AG04449 (cell line): Measurements from ENCODE around the gene MCM7.
"Not testable (repeated sequence)": the region's sequence is repeated elsewhere in the genome, so short reads cannot be mapped to it uniquely, and the experiment has no call there.

Source experiments
- CTCF ChIA-PET: fragments of 350-600 bp; formaldehyde crosslinking; extraction: SDS; loops from one replicate; lab custom pipeline; 2021; ENCODE audit warnings: antibody characterized with exemption; lab: Yijun Ruan, JAX
- POLR2A ChIA-PET: fragments of 400-600, 350-600 bp; formaldehyde crosslinking; extraction: SDS; loops from one replicate; lab custom pipeline; 2020; ENCODE audit warnings: antibody characterized with exemption, inconsistent platforms; lab: Yijun Ruan, JAX
- DNase-seq: peaks from one replicate; pipeline ENCODE4 v3.0.0-alpha.2; 2010; ENCODE audit warnings: low read depth, low spot score
- H3K4me3 ChIP-seq: 2 replicates; pipeline ENCODE4 v1.5.1; 2011; ENCODE audit warnings: low read depth, mild to moderate bottlenecking, control low read depth, low read length
- TF ChIP-seq, protein P1 (sequence below): IDR thresholded peaks from one replicate; pipeline ENCODE4 v1.5.1; 2011; ENCODE audit warnings: mild to moderate bottlenecking, moderate library complexity, low read length, control low read depth, inconsistent platforms; ENCODE audit not compliant: insufficient read depth; ENCODE audit errors: missing control alignments

The MCM7 gene

DNA sequence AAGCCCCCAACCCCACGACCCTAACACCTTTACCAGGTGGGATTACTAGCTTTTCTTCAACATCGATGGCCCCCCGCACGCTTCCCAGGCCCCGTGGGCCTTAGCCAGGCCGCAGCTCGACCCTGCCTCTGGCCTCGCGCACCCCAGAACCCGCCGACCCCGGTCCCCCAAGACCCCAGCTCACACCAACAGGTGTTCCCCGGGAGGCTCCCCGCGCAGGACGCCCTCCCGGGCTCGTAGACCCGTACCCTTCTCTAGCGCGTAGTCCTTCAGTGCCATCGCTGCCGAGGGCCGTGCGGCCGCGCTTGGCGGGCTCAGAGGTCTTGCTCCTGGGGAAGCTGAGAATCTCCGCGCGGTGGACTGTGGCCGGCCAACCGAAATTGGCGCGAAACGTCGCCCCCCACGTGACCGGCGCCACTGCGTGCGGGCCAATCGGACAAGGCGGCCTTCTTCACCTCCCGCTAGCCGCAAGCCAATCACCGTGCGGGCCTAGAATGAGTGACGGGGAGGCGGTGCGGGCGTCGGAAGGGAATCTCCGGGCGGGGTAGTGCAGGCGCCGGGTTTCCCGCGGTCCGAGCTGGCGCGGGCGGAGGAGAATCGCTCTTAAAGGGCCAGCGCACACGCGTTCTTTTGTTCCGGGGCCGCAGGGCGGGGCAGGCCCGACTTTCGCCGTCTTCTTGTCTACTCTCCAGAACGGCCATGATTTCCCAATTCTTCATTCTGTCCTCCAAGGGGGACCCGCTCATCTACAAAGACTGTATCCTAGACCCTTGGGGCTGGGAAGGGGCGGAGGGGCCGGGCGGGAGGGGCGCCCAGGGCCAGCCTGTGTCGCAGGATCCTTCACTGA, at the start of gene MCM7, which contains the start of gene AP4M1:
Gene MCM7, minus strand, starts transcription at position 382 of the 847 bp plus-strand sequence. Its CDS starts 103 bp downstream, at position 279.
Gene AP4M1, plus strand, starts transcription at position 628 of the 847 bp plus-strand sequence. Its CDS starts 72 bp downstream, at position 700.
- ChIA-PET POLR2A (interaction anchor here (0.6 to 2.2 kb wide), 10 partner anchors 9 to 66 kb away, joined by 3 to 14 read pairs (median 5); partner anchors contain the start of genes COPS6 and MBLAC1), CTCF (interaction anchor here (0.8 to 1.6 kb wide), 10 partner anchors 13 to 109 kb away, joined by 3 to 7 read pairs (median 4); no protein-coding TSS in a partner anchor)
- peak; percentile 87 for DNase-seq
- H3K4me3 ChIP-seq: peak within 1 kb of the TSS; percentile 83
- TF ChIP-seq, protein P1, sequence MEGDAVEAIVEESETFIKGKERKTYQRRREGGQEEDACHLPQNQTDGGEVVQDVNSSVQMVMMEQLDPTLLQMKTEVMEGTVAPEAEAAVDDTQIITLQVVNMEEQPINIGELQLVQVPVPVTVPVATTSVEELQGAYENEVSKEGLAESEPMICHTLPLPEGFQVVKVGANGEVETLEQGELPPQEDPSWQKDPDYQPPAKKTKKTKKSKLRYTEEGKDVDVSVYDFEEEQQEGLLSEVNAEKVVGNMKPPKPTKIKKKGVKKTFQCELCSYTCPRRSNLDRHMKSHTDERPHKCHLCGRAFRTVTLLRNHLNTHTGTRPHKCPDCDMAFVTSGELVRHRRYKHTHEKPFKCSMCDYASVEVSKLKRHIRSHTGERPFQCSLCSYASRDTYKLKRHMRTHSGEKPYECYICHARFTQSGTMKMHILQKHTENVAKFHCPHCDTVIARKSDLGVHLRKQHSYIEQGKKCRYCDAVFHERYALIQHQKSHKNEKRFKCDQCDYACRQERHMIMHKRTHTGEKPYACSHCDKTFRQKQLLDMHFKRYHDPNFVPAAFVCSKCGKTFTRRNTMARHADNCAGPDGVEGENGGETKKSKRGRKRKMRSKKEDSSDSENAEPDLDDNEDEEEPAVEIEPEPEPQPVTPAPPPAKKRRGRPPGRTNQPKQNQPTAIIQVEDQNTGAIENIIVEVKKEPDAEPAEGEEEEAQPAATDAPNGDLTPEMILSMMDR: no peak

DNA sequence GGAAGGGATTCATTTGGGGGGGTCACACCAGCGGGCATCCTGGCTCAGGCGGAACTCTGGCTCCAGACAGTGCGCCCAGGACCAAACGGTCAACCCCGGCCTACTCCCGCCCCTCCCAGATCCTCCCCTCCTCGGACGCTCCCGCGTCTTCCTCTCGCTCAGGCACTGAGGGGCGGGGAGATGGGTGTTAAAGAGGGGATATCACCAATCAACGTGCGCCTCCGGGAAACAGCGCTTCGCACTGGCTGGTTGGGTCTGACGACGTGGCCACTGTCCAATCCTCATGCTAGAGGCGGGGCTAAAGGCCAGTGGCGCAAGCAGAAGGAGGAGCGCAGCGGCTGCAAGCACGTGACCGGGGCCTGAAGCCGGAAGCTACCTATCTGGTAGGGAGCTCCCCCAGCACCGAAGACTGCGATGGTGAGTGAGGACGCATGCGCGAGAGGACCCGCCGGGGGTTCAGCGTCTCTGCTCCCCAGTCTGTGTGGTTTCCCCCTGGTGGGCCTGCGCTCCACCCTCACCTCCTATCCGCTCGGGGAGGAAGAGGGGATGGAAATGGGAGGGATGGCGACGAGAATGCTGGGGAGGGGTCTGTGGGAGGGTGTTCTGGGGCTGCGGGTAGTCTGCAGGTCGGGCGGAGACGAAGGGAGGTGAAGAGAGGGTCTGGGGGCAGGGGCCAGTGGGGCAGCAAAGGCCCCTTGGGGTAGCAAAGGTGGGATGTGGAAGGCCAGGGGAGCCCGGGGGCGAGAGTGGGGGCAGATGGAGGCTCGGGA, 47.5 kb upstream of the MCM7 start, which contains the start of gene LAMTOR4:
Gene LAMTOR4, plus strand, starts transcription at position 360 of the 770 bp plus-strand sequence. Its CDS starts 55 bp downstream, at position 415.
- TF ChIP-seq, protein P1: no peak
- peak; percentile 94 for DNase-seq
- CTCF ChIA-PET: interaction anchor here (0.9 to 13.2 kb wide), 2 partner anchors 18 to 106 kb away, joined by 3 to 167 read pairs; no protein-coding TSS in a partner anchor

DNA sequence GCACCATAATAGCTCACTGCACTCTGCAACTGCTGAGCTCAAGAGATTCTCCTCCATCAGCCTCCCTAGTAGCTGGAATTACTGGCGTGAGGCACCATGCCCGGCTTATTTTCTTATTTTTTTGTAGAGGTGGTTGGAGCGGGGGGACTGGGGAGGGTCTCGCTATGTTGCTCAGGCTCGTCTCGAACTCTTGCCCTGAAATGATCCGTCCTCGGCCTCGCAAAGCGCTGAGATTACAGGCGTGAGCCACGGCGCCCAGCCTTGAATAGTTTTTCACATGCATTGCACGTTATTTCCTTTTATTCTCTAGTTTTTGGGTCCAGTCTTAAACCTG, 47.0 kb upstream of the MCM7 start:
- TF ChIP-seq, protein P1: no peak
- ChIA-PET CTCF (interaction anchor here (0.9 to 13.2 kb wide), 4 partner anchors 9 to 107 kb away, joined by 3 to 167 read pairs (median 4); no protein-coding TSS in a partner anchor), POLR2A (interaction anchor here (0.6 to 1.1 kb wide), 6 partner anchors 9 to 55 kb away, joined by 3 to 9 read pairs (median 3); partner anchors contain the start of genes GPC2, STAG3 and TRAPPC14)
- H3K4me3 ChIP-seq: peak overlapping the region; percentile 46
- DNase-seq: no peak

More for the DNA sequence above, 47.5 kb upstream of the MCM7 start, which contains the start of gene LAMTOR4:
- POLR2A ChIA-PET: interaction anchor here (0.6 to 1.1 kb wide), 7 partner anchors 9 to 54 kb away, joined by 3 to 9 read pairs (median 3); partner anchors contain the start of genes GPC2, MBLAC1, STAG3 and TRAPPC14
- peak within 1 kb of the TSS; percentile 100 for H3K4me3 ChIP-seq

DNA sequence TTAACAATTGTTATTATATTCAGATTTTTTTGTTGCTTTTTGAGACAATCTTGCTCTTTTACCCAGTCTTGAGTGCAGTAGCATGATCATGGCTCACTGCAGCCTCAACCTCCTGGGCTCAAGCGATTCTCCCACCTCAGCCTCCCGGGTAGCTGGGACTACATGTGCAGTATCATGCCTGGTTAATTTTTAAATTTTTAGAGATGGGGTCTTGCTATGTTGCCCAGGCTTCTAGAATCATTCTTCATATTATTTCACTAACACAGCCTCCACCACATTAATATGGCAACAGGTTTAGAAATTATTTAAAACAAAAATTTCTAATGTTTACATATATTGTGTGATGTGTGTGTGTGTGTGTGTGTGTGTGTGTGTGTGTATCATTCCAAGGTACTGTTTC, 46.1 kb upstream of the MCM7 start:
- ChIA-PET CTCF (interaction anchor here (0.9 to 13.2 kb wide), 4 partner anchors 10 to 63 kb away, joined by 3 to 167 read pairs (median 4); no protein-coding TSS in a partner anchor), POLR2A (no interaction called here)
- TF ChIP-seq, protein P1: no peak
- DNase-seq: no peak
- no peak overlapping the region for H3K4me3 ChIP-seq

DNA sequence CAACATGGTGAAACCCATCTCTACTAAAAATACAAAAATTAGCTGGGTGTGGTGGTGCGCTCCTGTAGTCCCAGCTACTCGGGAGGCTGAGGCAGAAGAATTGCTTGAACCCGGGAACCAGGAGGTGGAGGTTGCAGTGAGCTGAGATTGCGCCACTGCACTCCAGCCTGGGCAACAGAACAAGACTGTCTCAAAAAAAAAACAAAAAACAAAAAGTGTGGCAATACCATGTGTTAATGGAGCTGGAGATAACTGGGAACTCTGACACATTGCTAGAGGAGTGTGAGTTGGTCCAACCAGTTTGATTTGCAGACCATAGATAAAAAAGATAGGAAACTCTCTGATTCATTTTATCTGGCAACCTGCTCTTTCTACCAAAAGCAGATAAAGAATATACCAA, 45.2 kb upstream of the MCM7 start:
- CTCF ChIA-PET: interaction anchor here (0.7 to 13.2 kb wide), 3 partner anchors 10 to 15 kb away, joined by 3 to 167 read pairs (median 3); no protein-coding TSS in a partner anchor
- H3K4me3 ChIP-seq, POLR2A ChIA-PET: not testable (repeated sequence)
- peak; percentile 12 for DNase-seq

DNA sequence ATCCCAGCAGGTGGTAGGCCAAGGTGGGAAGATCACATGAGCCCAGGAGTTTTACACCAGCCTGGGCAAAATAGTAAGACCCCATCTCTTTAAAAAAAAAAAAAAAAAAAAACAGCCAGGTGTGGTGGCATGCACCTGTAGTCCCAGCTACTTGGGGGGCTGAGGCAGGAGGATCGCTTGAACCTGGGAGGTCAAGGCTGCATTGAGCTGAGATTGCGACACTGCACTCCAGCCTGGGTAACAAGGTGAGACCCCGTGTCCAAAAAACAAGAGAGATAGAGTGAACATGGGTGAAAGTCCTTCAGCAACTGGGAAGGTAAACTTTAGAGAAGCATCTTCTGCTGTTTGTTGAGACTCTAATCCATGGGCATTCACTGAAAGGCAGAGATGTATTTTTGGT, 41.3 kb upstream of the MCM7 start:
- no peak overlapping the region for H3K4me3 ChIP-seq
- TF ChIP-seq, protein P1: no peak
- ChIA-PET POLR2A (interaction anchor here (0.6 kb wide), 1 partner anchor 41 kb away, joined by 3 read pairs; the partner anchor contains the start of genes AP4M1 and MCM7), CTCF (interaction anchor here (0.9 to 13.2 kb wide), 3 partner anchors 11 to 76 kb away, joined by 3 to 167 read pairs (median 7); no protein-coding TSS in a partner anchor)
- DNase-seq: no peak
